GOT3 (cell line): ENCODE measurements around the gene NEGR1.
A peak's percentile ranks its signal among the peaks of the same experiment; 100 is the strongest.
"Not testable (repeated sequence)": the region's sequence is repeated elsewhere in the genome, so short reads cannot be mapped to it uniquely, and the experiment has no call there.

ENCODE experiments used
- DNase-seq: peaks from one replicate; lab custom pipeline; 2025; ENCODE audit warnings: mixed read lengths; lab: John Stamatoyannopoulos, UW

NEGR1 gene

GRCh38 chr1:72282271-72283021 is at the start of gene NEGR1:
NEGR1 (minus strand) TSS chr1:72282539.
- peak; percentile 71 for DNase-seq

- DNase-seq: no peak
These were observed 44.2 kb upstream of the NEGR1 start for GRCh38 chr1:72326494-72326893.

GRCh38 chr1:72324451-72324850 is 42.1 kb upstream of the NEGR1 start:
- no peak for DNase-seq

GRCh38 chr1:72322910-72323309 is 40.6 kb upstream of the NEGR1 start:
- no peak for DNase-seq

GRCh38 chr1:72296501-72296900 is 14.2 kb upstream of the NEGR1 start:
- DNase-seq: no peak

GRCh38 chr1:72288886-72289285 is 6.5 kb upstream of the NEGR1 start:
- DNase-seq: no peak

GRCh38 chr1:72286401-72286800 is 4.1 kb upstream of the NEGR1 start:
- DNase-seq: no peak

- no peak for DNase-seq
These were observed 2.7 kb upstream of the NEGR1 start for GRCh38 chr1:72285074-72285425.

- no peak for DNase-seq
These were observed 2.2 kb upstream of the NEGR1 start for GRCh38 chr1:72284348-72285073.

GRCh38 chr1:72284084-72284347 is 1.7 kb upstream of the NEGR1 start:
- no peak for DNase-seq

- DNase-seq: peak; percentile 12
These were observed 1.2 kb upstream of the NEGR1 start for GRCh38 chr1:72283307-72284083.

GRCh38 chr1:72283022-72283306 is 625 bp upstream of the NEGR1 start:
- no peak for DNase-seq

GRCh38 chr1:72281637-72282270 is 585 bp downstream of the NEGR1 start:
- DNase-seq: no peak

GRCh38 chr1:72281144-72281543 is 1.2 kb downstream of the NEGR1 start:
- no peak for DNase-seq

- no peak for DNase-seq
These were observed 1.6 kb downstream of the NEGR1 start for GRCh38 chr1:72280711-72281110.

- DNase-seq: no peak
These were observed 2.2 kb downstream of the NEGR1 start for GRCh38 chr1:72280131-72280530.

- no peak for DNase-seq
These were observed 3.9 kb downstream of the NEGR1 start for GRCh38 chr1:72278461-72278860.

- DNase-seq: no peak
These were observed 10.7 kb downstream of the NEGR1 start for GRCh38 chr1:72271555-72272085.

GRCh38 chr1:72262735-72263134 is 19.6 kb downstream of the NEGR1 start:
- DNase-seq: no peak

GRCh38 chr1:72253132-72253531 is 29.2 kb downstream of the NEGR1 start:
- no peak for DNase-seq

- DNase-seq: no peak
These were observed 40.9 kb downstream of the NEGR1 start for GRCh38 chr1:72241397-72241796.

- not testable (repeated sequence) for DNase-seq
These were observed 46.4 kb downstream of the NEGR1 start for GRCh38 chr1:72235931-72236330.

GRCh38 chr1:72235062-72235461 is 47.3 kb downstream of the NEGR1 start:
- no peak for DNase-seq
